ENCODE results near the gene CAMK1D. TPM values are rescaled to one million over a fixed set of nuclear protein-coding genes. Genes with fewer than 3 reads are reported as not detected.
"Not testable (repeated sequence)": the region's sequence is repeated elsewhere in the genome, so short reads cannot be mapped to it uniquely, and the experiment has no call there.

CAMK1D gene
- total RNA-seq, 3 donors from 2014 or later (not counting 1 experiment from before 2014, with no cell fraction given) = 44.2 to 56.4 (median 49.7) TPM

DNA sequence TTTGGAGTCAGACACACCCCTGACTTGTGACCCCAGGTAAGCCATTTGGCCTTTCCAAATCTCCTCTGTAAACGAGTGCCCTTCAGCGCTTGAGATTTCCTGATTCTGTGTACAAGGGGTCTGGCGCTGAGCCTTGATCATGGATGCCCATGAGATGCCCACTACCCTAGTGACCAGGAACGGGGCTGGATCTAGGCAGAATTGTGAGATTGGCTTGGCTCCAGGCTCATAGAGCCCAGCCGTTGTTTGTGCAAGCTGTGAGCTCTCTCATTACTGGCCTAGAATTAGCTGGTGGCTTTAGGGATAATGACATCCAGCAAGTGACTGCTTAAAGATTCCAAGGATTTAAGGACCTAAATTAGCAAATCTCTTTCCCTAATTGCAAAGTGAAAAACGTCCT is 84.9 kb downstream of the CAMK1D start:
- ATAC-seq = no peak
- H3K27me3 Mint-ChIP-seq (ENCODE audit: low read depth in 2 of 2) = no peaks in the 10 kb centered on the region
- Histone ChIP-seq H3K9me3 (ENCODE audit: control insufficient read depth, insufficient read depth, low read length) (no peaks in the 10 kb centered on the region), H3K4me1 (ENCODE audit: control insufficient read depth, insufficient read depth, low read length) (no peaks in the 10 kb centered on the region), H3K27me3 (ENCODE audit: control insufficient read depth, insufficient read depth, low read length) (no peaks in the 10 kb centered on the region), H3K27ac (ENCODE audit: low read length) (no peak overlapping the region), H3K4me3 (ENCODE audit: low read length) (no peak overlapping the region), H3K36me3 (ENCODE audit: control insufficient read depth, insufficient read depth, low read length) (no peaks in the 10 kb centered on the region)
- no peaks in the 10 kb centered on the region for H3K9me3 Mint-ChIP-seq
- peaks cover 5% of the 10 kb centered on the region for H3K36me3 Mint-ChIP-seq
- no peak overlapping the region for H3K4me3 Mint-ChIP-seq
- H3K4me1 Mint-ChIP-seq = peaks cover 22 to 36% of the 10 kb centered on the region in 2 donors
- no peak overlapping the region for H3K27ac Mint-ChIP-seq
- WGBS (ENCODE audit: insufficient coverage) = 90% methylated on average over 6 of the region's 6 CpGs
- intact Hi-C loops (cut with micrococcal nuclease) = loop anchor here (5.0 kb wide), 1 partner anchor 42 kb away; no protein-coding TSS in a partner anchor
- no peak for TF ChIP-seq CTCF (IDR thresholded peaks at IDR 0.05)
- no peak for DNase-seq

DNA sequence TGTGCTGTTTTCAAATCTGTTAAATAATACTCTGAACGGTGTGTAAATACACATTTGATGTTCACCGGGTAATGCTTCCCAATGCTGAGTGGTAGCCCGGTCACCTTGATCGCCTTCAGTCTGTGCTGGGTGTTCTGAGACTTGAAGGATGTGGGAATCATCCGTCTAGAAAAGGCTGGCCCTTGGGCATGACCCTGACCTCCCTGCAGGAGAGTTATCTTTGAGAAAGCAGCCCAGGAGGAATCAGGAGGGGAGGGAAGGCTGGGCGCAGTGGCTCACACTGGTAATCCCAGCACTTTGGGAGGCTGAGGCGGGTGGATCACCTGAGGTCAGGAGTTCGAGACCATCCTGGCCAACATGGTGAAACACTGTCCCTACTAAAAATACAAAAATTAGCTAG is 85.3 kb downstream of the CAMK1D start:
- H3K4me3 ChIP-seq (ENCODE audit: low read length); H3K36me3 ChIP-seq (ENCODE audit: control insufficient read depth, insufficient read depth, low read length); H3K27me3 Mint-ChIP-seq (ENCODE audit: low read depth in 2 of 2); H3K27ac Mint-ChIP-seq; H3K9me3 ChIP-seq (ENCODE audit: control insufficient read depth, insufficient read depth, low read length); DNase-seq; H3K27me3 ChIP-seq (ENCODE audit: control insufficient read depth, insufficient read depth, low read length); H3K27ac ChIP-seq (ENCODE audit: low read length); H3K9me3 Mint-ChIP-seq; H3K4me1 ChIP-seq (ENCODE audit: control insufficient read depth, insufficient read depth, low read length); ATAC-seq; H3K36me3 Mint-ChIP-seq; H3K4me3 Mint-ChIP-seq: not testable (repeated sequence)
- H3K4me1 Mint-ChIP-seq = peaks cover 22 to 40% of the 10 kb centered on the region in 2 donors
- intact Hi-C loops (cut with micrococcal nuclease) = loop anchor here (5.0 kb wide), 1 partner anchor 42 kb away; no protein-coding TSS in a partner anchor
- 96% methylated on average over 7 of the region's 8 CpGs for WGBS (ENCODE audit: insufficient coverage)

- H3K27me3 Mint-ChIP-seq (ENCODE audit: low read depth in 2 of 2) = no peaks in the 10 kb centered on the region
- no peak for ATAC-seq
- H3K27ac Mint-ChIP-seq = no peak overlapping the region
- peaks cover 10% of the 10 kb centered on the region for H3K36me3 Mint-ChIP-seq
- WGBS (ENCODE audit: insufficient coverage) = 81% methylated on average over 6 of the region's 6 CpGs
- no peak overlapping the region for H3K4me3 Mint-ChIP-seq
- intact Hi-C loops (cut with micrococcal nuclease) = no loop called here
- Histone ChIP-seq H3K27me3 (ENCODE audit: control insufficient read depth, insufficient read depth, low read length) (no peaks in the 10 kb centered on the region), H3K36me3 (ENCODE audit: control insufficient read depth, insufficient read depth, low read length) (no peaks in the 10 kb centered on the region), H3K27ac (ENCODE audit: low read length) (no peak overlapping the region), H3K9me3 (ENCODE audit: control insufficient read depth, insufficient read depth, low read length) (peaks cover 2% of the 10 kb centered on the region), H3K4me1 (ENCODE audit: control insufficient read depth, insufficient read depth, low read length) (no peaks in the 10 kb centered on the region), H3K4me3 (ENCODE audit: low read length) (no peak overlapping the region)
- H3K9me3 Mint-ChIP-seq = peaks cover 0 to 4% of the 10 kb centered on the region in 2 donors
- peaks cover 17 to 41% of the 10 kb centered on the region in 2 donors for H3K4me1 Mint-ChIP-seq
- no peak for TF ChIP-seq CTCF (IDR thresholded peaks at IDR 0.05)
- DNase-seq = no peak
These were observed 86.0 kb downstream of the CAMK1D start for GRCh38 chr10:12435348-12435747.

- Mint-ChIP-seq H3K4me3 (no peak overlapping the region), H3K27ac (peak overlapping the region in 1 of 2 donors; percentile 20), H3K4me1 (peaks cover 20 to 40% of the 10 kb centered on the region in 2 donors), H3K36me3 (peaks cover 10% of the 10 kb centered on the region), H3K9me3 (peaks cover 0 to 4% of the 10 kb centered on the region in 2 donors), H3K27me3 (ENCODE audit: low read depth in 2 of 2) (no peaks in the 10 kb centered on the region)
- H3K27me3 ChIP-seq (ENCODE audit: control insufficient read depth, insufficient read depth, low read length) = no peaks in the 10 kb centered on the region
- intact Hi-C loops (cut with micrococcal nuclease) = no loop called here
- no peak overlapping the region for H3K27ac ChIP-seq (ENCODE audit: low read length)
- no peaks in the 10 kb centered on the region for H3K36me3 ChIP-seq (ENCODE audit: control insufficient read depth, insufficient read depth, low read length)
- 97% methylated on average over 16 of the region's 16 CpGs for WGBS (ENCODE audit: insufficient coverage)
- ATAC-seq = no peak
- no peak for TF ChIP-seq CTCF (IDR thresholded peaks at IDR 0.05)
- peaks cover 2% of the 10 kb centered on the region for H3K9me3 ChIP-seq (ENCODE audit: control insufficient read depth, insufficient read depth, low read length)
- H3K4me3 ChIP-seq (ENCODE audit: low read length) = no peak overlapping the region
- DNase-seq = no peak
- H3K4me1 ChIP-seq (ENCODE audit: control insufficient read depth, insufficient read depth, low read length) = no peaks in the 10 kb centered on the region
These were observed 89.8 kb downstream of the CAMK1D start for GRCh38 chr10:12438919-12439692.

DNA sequence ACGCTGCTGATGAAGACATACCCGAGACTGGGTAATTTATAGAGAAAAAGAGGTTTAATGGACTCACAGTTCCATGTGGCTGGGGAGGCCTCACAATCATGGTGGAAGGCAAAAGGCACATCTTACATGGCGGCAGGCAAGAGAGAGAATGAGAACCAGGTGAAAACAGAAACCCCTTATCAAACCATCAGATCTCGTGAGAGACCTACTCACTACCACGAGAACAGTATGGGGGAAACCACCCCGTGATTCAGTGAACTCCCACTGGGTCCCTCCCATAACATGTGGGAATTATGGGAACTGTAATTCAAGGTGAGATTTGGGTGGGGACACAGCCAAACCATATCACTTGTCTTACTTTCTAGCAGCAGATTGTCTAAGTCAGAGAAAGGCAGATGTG is 90.4 kb downstream of the CAMK1D start:
- H3K4me1 Mint-ChIP-seq = peaks cover 20 to 40% of the 10 kb centered on the region in 2 donors
- intact Hi-C loops (cut with micrococcal nuclease); H3K4me1 ChIP-seq (ENCODE audit: control insufficient read depth, insufficient read depth, low read length); DNase-seq; ATAC-seq; H3K27me3 Mint-ChIP-seq (ENCODE audit: low read depth in 2 of 2); H3K36me3 ChIP-seq (ENCODE audit: control insufficient read depth, insufficient read depth, low read length); H3K4me3 Mint-ChIP-seq; H3K27ac ChIP-seq (ENCODE audit: low read length); H3K4me3 ChIP-seq (ENCODE audit: low read length); H3K9me3 ChIP-seq (ENCODE audit: control insufficient read depth, insufficient read depth, low read length); H3K9me3 Mint-ChIP-seq; H3K27me3 ChIP-seq (ENCODE audit: control insufficient read depth, insufficient read depth, low read length): not testable (repeated sequence)
- peak overlapping the region in 1 of 2 donors; percentile 20 for H3K27ac Mint-ChIP-seq
- peaks cover 10% of the 10 kb centered on the region for H3K36me3 Mint-ChIP-seq
- 87% methylated on average over 3 of the region's 6 CpGs for WGBS (ENCODE audit: insufficient coverage)
